GM23338 (cell line): ENCODE results near the gene SMIM12.

Source experiments
- CREB1 ChIP-seq: fragments of 250-450 bp; sonication (Bioruptor Pico); IDR thresholded peaks from 2 replicates; pipeline ENCODE4 v1.5.0; 2020; ENCODE audit warnings: low read depth, mild to moderate bottlenecking, moderate library complexity
- CTCF ChIP-seq, 2 experiments: fragments of 200-600 bp in 1 of 2; sonication (generic) in 1 of 2; conservative IDR thresholded peaks; 2 replicates each; pipeline versions ENCODE4 v1.5.1 to v1.6.1; 2016 to 2017; ENCODE audit warnings: antibody characterized with exemption in 2 of 2, low read depth in 2 of 2, mild to moderate bottlenecking in 2 of 2, moderate library complexity in 1 of 2
- POLR2AphosphoS5 ChIP-seq: IDR thresholded peaks from 2 replicates; pipeline ENCODE4 v1.6.1; 2016; ENCODE audit warnings: antibody characterized with exemption, low read depth

- no peak for TF ChIP-seq CREB1 (CRISPR knock-in tag)
- no peak for TF ChIP-seq CTCF (conservative IDR thresholded peaks at IDR 0.05; ENCODE audit: low read depth in 2 of 2)
- TF ChIP-seq POLR2AphosphoS5 = no peak
Measured at GRCh38 chr1:34906756-34907155, 47.2 kb upstream of the SMIM12 start.
